ENCODE results near the gene IRAK3. TPM values are rescaled to one million over a fixed set of nuclear protein-coding genes. Genes with fewer than 3 reads are reported as not detected.

Gene IRAK3
- total RNA-seq, 1 experiment from 2014 or later: not detected

GRCh38 chr12:66240096-66240820 is 51.2 kb downstream of the IRAK3 start:
- Histone ChIP-seq H3K9me3 (replicated peaks) (no peaks in the 10 kb centered on the region), H3K27ac (no peak overlapping the region), H3K27me3 (replicated peaks) (peaks cover 6% of the 10 kb centered on the region; the same call in 1 of the 2 replicates), H3K4me1 (replicated peaks) (peaks cover 9% of the 10 kb centered on the region), H3K36me3 (no peaks in the 10 kb centered on the region), H3K4me3 (no peak overlapping the region)
- DNase-seq (ENCODE audit: low read depth in 1 of 2, low spot score in 2 of 2): no peak

- peaks cover 9% of the 10 kb centered on the region for H3K4me1 ChIP-seq (replicated peaks)
- no peaks in the 10 kb centered on the region for H3K9me3 ChIP-seq (replicated peaks)
- H3K27ac ChIP-seq: no peak overlapping the region
- DNase-seq (ENCODE audit: low read depth in 1 of 2, low spot score in 2 of 2): peak in 1 of 2 experiments; percentile 37
- no peaks in the 10 kb centered on the region for H3K27me3 ChIP-seq (replicated peaks)
- H3K36me3 ChIP-seq: no peaks in the 10 kb centered on the region
- no peak overlapping the region for H3K4me3 ChIP-seq
Observed at GRCh38 chr12:66241061-66242043, 52.3 kb downstream of the IRAK3 start.

- H3K4me3 ChIP-seq: no peak overlapping the region
- no peaks in the 10 kb centered on the region for H3K9me3 ChIP-seq (replicated peaks)
- no peak overlapping the region for H3K27ac ChIP-seq
- no peak for DNase-seq (ENCODE audit: low read depth in 1 of 2, low spot score in 2 of 2)
- peaks cover 9% of the 10 kb centered on the region for H3K4me1 ChIP-seq (replicated peaks)
- no peaks in the 10 kb centered on the region for H3K36me3 ChIP-seq
- no peaks in the 10 kb centered on the region for H3K27me3 ChIP-seq (replicated peaks)
Observed at GRCh38 chr12:66242311-66242710, 53.3 kb downstream of the IRAK3 start.

GRCh38 chr12:66243911-66244310 is 54.9 kb downstream of the IRAK3 start:
- no peak for DNase-seq (ENCODE audit: low read depth in 1 of 2, low spot score in 2 of 2)
- Histone ChIP-seq H3K36me3 (no peaks in the 10 kb centered on the region), H3K9me3 (replicated peaks) (no peaks in the 10 kb centered on the region), H3K4me3 (no peak overlapping the region), H3K27ac (no peak overlapping the region), H3K4me1 (replicated peaks) (peaks cover 9% of the 10 kb centered on the region), H3K27me3 (replicated peaks) (no peaks in the 10 kb centered on the region)

GRCh38 chr12:66244446-66244845 is 55.4 kb downstream of the IRAK3 start:
- Histone ChIP-seq H3K4me3 (no peak overlapping the region), H3K27ac (no peak overlapping the region), H3K9me3 (replicated peaks) (no peaks in the 10 kb centered on the region), H3K4me1 (replicated peaks) (peaks cover 9% of the 10 kb centered on the region), H3K27me3 (replicated peaks) (no peaks in the 10 kb centered on the region), H3K36me3 (no peaks in the 10 kb centered on the region)
- no peak for DNase-seq (ENCODE audit: low read depth in 1 of 2, low spot score in 2 of 2)

- no peak for DNase-seq (ENCODE audit: low read depth in 1 of 2, low spot score in 2 of 2)
- H3K9me3 ChIP-seq (replicated peaks): no peaks in the 10 kb centered on the region
Observed at GRCh38 chr12:66247741-66248140, 58.7 kb downstream of the IRAK3 start.

GRCh38 chr12:66251049-66251448 is 62.0 kb downstream of the IRAK3 start:
- Histone ChIP-seq H3K27ac (no peak overlapping the region), H3K4me1 (replicated peaks) (no peaks in the 10 kb centered on the region), H3K9me3 (replicated peaks) (no peaks in the 10 kb centered on the region), H3K36me3 (no peaks in the 10 kb centered on the region), H3K4me3 (no peak overlapping the region), H3K27me3 (replicated peaks) (no peaks in the 10 kb centered on the region; the same call in none of the 2 replicates)
- no peak for DNase-seq (ENCODE audit: low read depth in 1 of 2, low spot score in 2 of 2)

More at GRCh38 chr12:66247741-66248140, 58.7 kb downstream of the IRAK3 start:
- Histone ChIP-seq H3K27me3 (replicated peaks) (no peaks in the 10 kb centered on the region), H3K36me3 (no peaks in the 10 kb centered on the region), H3K4me3 (no peak overlapping the region), H3K4me1 (replicated peaks) (no peaks in the 10 kb centered on the region), H3K27ac (no peak overlapping the region)

- DNase-seq (ENCODE audit: low read depth in 1 of 2, low spot score in 2 of 2): no peak
- Histone ChIP-seq H3K4me1 (replicated peaks) (no peaks in the 10 kb centered on the region), H3K27me3 (replicated peaks) (no peaks in the 10 kb centered on the region; the same call in none of the 2 replicates), H3K9me3 (replicated peaks) (no peaks in the 10 kb centered on the region), H3K27ac (no peak overlapping the region), H3K36me3 (no peaks in the 10 kb centered on the region), H3K4me3 (no peak overlapping the region)
Observed at GRCh38 chr12:66252771-66253170, 63.8 kb downstream of the IRAK3 start.

GRCh38 chr12:66255737-66256136 is 66.7 kb downstream of the IRAK3 start:
- no peaks in the 10 kb centered on the region for H3K9me3 ChIP-seq (replicated peaks)
- H3K4me1 ChIP-seq (replicated peaks): no peaks in the 10 kb centered on the region
- H3K4me3 ChIP-seq: no peak overlapping the region
- no peaks in the 10 kb centered on the region; the same call in none of the 2 replicates for H3K27me3 ChIP-seq (replicated peaks)
- DNase-seq (ENCODE audit: low read depth in 1 of 2, low spot score in 2 of 2): no peak
- no peaks in the 10 kb centered on the region for H3K36me3 ChIP-seq
- H3K27ac ChIP-seq: no peak overlapping the region

GRCh38 chr12:66258011-66258410 is 69.0 kb downstream of the IRAK3 start:
- Histone ChIP-seq H3K27me3 (replicated peaks) (peaks cover 6% of the 10 kb centered on the region), H3K36me3 (no peaks in the 10 kb centered on the region), H3K9me3 (replicated peaks) (no peaks in the 10 kb centered on the region), H3K27ac (no peak overlapping the region), H3K4me1 (replicated peaks) (no peaks in the 10 kb centered on the region), H3K4me3 (no peak overlapping the region)
- no peak for DNase-seq (ENCODE audit: low read depth in 1 of 2, low spot score in 2 of 2)

- Histone ChIP-seq H3K27ac (no peak overlapping the region), H3K27me3 (replicated peaks) (0 out of 2 replicates have a peak, but pooled peaks cover 6% of the 10 kb centered on the region), H3K4me1 (replicated peaks) (no peaks in the 10 kb centered on the region), H3K36me3 (no peaks in the 10 kb centered on the region), H3K4me3 (no peak overlapping the region), H3K9me3 (replicated peaks) (no peaks in the 10 kb centered on the region)
- no peak for DNase-seq (ENCODE audit: low read depth in 1 of 2, low spot score in 2 of 2)
Observed at GRCh38 chr12:66262737-66263136, 73.7 kb downstream of the IRAK3 start.

- no peak overlapping the region for H3K27ac ChIP-seq
- DNase-seq (ENCODE audit: low read depth in 1 of 2, low spot score in 2 of 2): no peak
- H3K36me3 ChIP-seq: no peaks in the 10 kb centered on the region
- no peaks in the 10 kb centered on the region for H3K4me1 ChIP-seq (replicated peaks)
- no peaks in the 10 kb centered on the region for H3K9me3 ChIP-seq (replicated peaks)
- no peak overlapping the region for H3K4me3 ChIP-seq
- no peaks in the 10 kb centered on the region for H3K27me3 ChIP-seq (replicated peaks)
Observed at GRCh38 chr12:66268562-66268961, 79.5 kb downstream of the IRAK3 start.

- Histone ChIP-seq H3K27ac (no peak overlapping the region), H3K9me3 (replicated peaks) (no peaks in the 10 kb centered on the region), H3K27me3 (replicated peaks) (no peaks in the 10 kb centered on the region), H3K4me1 (replicated peaks) (no peaks in the 10 kb centered on the region), H3K36me3 (no peaks in the 10 kb centered on the region), H3K4me3 (no peak overlapping the region)
- no peak for DNase-seq (ENCODE audit: low read depth in 1 of 2, low spot score in 2 of 2)
Observed at GRCh38 chr12:66269142-66269541, 80.1 kb downstream of the IRAK3 start.
